ENCODE data around the gene TRPM2.

The TRPM2 gene

DNA sequence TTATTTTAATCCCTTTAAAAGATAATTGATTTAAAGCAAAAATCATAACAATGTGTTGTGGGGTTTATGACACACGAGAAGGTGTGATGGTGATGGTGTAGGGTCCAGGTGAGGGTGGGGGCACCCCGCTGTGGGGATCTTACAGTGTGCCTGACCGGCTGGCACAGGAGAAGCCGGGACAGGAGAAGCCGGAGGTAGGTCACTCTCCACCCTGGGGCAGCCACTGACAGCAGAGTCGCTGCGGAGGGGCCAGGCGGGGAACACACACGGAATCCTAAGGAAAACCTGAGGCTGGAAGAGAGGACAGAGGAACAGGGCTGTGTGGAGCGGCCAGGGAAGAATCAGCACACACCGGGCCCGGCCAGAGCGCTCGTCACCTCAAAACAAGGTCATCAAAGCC is 97.6 kb downstream of the TRPM2 start:
- no peak for DNase-seq

DNA sequence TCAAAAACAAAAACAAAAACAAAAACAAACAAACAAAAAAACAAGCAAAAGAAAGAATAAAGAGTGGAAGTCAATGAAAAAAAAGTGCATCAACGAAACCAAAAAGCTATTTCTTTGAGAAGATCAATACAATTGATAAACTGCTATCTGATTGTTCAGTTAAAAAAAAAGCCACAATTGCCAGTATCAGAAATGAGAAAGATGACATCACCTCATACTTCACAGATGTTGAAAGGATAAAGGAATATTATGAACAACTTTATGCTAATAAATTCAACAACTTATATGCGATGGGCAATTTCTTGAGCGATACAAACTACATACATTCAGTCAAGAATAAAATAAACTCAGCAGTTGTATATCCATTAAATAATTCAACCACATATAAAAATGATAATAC is 99.7 kb downstream of the TRPM2 start:
- DNase-seq: no peak

DNA sequence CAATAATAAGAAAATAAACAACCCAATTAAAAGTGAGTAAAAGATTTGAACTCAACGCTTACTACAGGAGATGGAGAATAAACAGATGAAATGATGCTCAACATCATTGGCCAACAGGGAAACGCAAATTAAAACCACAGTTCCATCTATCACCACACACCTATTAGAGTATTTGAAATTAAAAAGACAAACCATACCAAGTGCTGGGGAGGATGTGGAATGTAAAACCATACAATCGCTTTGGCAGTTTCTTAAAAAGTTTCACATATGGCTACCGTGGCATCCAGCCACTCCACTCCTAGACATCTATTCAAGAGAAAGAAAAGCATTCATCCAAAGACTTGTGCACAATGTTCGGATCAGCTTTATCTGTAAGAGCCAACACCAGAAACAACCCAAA is 100.6 kb downstream of the TRPM2 start:
- no peak for DNase-seq

DNA sequence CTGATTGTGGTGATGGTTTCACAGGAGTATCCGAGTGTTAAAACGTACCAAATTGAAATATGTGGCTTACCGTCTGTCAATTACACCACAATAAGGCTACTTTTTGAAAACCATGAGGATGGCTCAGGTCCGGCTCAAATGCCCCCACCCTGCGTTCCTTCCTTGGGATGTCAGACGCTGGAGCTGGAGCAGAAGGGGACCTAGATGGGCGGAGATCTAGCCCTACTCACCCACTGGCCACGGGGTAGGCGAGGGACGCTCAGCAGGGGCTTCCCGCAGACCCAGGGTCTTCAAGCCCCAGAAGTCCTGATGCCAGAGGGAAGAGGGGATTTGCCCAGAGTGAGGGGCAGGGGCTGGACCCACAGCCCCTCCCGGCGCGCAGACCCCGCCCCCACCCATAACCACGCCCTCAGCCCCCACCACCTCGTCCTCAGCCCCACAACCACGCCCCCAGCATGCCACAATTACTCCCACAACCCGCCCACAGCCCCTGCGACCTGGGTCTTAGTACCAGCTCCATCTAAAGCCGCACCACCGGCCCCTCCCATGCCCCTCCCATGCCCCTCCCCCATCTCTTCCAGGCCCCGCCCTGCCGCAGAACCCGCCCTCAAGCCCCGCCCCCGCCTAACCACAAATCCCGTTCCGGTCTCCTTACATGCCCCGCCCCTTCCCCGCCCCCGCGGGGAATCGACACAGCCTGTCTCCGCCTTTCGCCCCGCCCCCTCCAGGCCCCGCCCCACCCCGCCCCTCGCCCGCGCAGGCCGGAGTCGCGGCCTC is 101.5 kb downstream of the TRPM2 start, which contains the start of gene LRRC3:
Gene LRRC3 (plus strand): TSS at position 764 of the 777 bp plus-strand sequence. CDS start 1,135 bp downstream, outside the sequence.
- DNase-seq: peak; percentile 66

DNA sequence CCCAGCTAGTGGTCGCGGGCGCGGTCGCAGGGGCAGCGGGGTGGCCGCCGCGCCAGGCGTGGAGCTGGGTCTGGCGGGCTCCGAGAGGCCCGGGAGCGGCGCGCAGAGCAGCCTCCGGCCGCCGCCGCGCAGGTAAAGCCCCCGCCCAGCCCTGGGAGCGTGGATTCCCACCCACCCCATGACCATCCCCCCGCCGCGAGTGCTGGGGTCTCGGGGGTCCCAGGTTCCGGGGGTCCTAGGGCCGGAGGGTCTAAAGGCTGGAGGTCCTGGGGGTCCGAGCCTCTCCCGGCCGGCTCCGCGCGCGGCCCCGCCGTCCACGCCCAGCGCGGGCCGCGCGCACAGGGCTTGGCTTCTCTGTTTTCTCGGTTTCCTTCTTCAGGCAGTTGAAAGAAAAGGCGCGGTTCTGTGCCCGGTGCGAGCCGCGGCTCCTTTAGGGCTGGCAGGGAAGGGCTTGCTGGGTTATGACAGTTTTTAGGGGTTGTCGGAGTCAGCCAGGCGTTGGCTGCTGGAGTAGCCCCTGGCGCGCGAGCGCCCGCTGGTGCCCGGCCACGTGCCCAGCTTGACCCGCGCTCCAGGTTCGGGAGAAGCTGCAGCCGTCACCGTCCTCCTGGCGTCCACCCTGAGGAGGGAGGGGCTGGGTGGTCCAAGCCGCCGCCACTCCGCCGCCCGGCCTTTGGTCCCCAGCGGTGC is 102.2 kb downstream of the TRPM2 start:
- DNase-seq: peak; percentile 15

DNA sequence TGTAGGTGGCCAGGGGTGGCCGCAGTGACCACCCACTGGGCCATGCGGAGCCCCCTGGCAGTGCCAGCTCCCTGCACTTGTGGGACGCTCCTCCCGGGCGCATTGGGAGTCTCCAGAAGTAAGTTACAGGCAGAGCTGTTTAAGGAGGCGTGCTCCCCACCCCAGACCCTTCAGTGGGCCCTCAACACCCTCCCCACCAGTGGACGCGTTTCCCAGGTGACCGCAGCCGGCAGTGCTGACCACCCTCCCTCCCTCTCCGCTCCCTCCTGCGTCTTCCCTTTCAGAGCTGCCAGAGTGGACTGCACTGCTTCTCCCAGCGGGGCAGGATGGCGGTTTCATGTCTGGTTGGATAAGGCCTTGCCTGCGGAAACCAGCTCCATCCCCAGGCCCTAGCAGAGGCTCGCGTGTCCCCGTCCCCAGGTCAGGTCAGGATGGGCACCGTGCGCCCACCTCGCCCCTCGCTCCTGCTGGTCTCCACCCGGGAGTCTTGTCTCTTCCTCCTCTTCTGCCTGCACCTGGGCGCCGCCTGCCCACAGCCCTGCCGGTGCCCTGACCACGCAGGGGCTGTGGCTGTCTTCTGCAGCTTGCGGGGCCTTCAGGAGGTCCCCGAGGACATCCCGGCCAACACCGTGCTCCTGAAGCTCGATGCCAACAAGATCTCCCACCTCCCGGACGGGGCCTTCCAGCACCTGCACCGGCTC is 102.9 kb downstream of the TRPM2 start:
- DNase-seq: no peak

DNA sequence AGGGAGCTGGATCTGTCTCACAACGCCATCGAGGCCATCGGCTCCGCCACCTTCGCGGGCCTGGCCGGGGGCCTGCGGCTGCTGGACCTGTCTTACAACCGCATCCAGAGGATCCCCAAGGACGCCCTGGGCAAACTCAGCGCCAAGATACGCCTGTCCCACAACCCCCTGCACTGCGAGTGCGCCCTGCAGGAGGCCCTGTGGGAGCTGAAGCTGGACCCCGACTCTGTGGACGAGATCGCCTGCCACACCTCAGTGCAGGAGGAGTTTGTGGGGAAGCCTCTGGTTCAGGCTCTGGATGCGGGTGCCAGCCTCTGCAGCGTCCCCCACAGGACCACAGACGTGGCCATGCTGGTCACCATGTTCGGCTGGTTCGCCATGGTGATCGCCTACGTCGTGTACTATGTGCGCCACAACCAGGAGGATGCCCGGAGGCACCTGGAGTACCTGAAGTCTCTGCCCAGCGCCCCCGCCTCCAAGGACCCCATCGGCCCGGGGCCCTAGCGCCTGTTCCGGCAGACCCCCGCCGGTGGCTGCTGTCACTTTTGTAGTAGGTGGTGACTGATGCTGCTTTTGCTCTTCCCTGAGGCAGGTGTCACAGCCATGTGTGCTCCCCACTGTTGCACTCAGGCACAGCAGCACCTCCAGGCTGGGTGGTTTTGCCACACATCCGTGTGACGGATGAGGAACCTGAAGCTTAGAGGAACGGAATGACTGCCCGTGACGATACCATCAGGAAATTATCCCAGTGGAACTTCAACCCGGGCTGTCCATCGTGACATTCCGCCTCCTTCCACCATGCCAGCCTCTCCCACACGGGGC is 103.7 kb downstream of the TRPM2 start:
- no peak for DNase-seq

DNA sequence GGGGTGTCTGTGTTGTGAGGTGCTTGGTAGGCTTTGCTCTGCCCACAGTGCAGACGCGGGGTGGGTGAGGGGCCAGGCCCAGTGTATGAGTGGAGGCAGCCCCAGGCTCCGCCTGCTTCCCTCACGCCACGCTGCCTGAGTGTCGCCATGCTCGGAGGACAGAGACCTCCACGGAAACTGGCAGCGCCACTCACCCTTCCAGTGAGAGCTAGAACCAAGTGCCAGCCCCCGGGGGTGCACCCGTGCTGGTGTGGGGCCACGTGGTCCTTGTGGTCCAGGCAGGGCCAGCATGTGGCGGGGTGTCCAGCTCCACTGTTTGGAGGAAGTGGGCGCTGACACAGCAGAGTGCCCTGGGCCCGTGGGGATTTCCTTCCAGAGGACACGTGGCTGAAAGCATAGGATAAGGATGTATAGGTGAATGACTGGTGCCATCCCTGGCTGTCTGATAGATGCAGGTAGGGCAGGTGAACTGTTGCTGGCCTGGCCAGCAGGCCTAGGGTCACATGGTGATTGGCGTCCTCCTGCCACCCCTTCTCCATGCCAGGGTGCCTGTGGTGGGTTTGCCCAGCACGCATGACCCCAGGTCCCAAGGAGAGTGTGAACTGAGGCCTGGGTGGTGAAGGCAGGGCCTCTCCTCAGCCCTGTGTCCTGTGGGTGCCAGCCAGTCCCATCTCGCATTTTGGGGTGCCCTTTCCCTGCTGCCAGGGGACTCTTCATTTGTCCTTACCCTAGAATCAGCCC is 105.7 kb downstream of the TRPM2 start:
- no peak for DNase-seq

DNA sequence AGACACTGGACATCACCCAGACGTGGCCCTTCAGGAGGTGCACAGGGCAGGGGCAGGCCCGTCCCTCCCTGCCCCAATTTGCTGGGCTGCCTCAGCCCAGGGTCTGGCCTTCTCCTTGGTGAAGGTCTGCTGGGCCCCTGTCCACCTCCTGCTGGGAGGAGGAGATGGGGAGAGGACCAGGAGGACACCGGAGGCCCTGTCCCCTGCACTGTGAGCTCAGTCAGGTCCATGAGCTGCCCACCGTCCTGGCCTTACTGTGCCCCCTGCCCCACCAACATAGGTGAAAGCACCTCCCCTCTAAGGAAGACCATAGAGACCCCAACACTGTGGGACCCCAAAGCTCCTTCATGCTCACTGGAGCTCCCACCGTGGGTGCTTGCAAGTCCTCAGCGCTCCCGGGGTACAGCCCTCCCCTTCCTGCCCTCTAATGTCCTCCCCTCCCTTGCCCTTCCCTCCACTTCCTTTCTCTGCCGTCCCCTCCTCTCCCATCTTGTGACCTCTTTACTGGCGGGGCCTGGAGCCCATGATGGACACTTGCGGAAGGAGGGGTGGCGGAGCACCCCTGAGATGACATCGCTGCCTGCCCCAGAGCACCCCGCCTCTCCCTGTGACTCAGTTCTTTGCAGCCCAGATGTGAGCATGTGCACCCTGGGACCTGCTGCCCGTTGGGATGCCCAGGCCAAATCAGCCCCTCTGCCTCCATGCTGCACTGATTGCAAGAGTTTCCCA is 106.5 kb downstream of the TRPM2 start:
- DNase-seq: no peak

DNA sequence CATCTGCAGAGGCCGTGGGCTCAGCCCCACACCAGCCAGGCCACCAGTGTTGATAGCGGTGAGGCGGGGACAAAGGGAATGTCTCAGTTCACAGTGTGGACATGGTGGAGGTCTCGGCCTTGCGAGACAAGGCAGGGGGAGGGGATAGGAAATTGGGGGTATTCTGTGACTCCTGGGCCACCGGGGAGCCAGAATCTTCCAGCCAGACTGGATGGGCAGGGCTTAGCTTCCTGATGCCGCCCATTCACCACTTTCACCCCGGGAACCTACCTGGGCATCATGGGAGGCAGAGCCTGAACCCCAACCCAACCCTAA is 107.0 kb downstream of the TRPM2 start:
- DNase-seq: no peak

DNA sequence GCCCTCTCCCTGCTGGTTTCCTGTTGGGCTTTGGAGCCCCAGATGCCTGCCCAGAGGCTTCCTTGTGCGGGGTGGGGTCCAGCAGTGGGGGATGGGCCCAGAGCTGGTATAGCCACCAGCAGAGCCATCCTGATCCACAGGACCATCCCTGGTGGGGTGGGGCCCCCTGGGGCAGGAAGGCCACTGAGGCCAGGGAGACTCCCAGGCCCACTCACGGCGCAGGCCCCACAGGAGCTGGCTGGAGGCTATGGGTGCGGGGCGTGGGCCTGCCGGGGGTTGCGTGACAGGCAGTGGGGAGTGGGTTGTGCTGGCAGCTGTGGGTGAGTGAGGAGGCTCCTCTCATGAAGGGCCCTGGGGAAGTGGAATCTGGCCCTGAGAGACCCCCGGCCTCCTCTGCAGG is 107.6 kb downstream of the TRPM2 start:
- DNase-seq: no peak

DNA sequence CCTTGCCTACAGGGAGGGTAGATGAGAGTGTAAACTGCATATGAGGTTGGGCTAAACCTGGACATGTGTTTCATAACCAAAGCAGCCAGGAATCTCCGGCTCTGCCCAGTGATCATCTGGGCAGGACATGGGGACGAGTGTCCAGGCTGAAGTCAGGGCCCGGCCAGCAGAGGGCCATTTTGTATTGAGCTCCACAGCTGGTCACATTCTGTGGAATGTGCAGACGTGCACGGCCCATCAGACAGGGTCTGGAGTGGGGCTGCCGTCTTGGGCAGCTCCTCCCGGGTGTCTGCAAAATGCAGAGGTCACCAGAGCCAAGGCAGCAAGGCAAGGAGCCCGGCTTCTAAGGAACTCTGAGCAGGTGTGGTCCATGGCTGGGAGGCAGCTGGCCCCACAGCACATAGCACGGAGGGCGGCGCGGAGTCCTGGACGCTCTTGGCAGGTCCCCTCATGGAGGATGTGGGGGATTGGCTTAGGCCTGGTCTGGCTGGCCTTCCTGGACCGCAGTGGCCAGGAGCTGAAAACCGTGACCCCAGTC is 108.1 kb downstream of the TRPM2 start:
- no peak for DNase-seq

DNA sequence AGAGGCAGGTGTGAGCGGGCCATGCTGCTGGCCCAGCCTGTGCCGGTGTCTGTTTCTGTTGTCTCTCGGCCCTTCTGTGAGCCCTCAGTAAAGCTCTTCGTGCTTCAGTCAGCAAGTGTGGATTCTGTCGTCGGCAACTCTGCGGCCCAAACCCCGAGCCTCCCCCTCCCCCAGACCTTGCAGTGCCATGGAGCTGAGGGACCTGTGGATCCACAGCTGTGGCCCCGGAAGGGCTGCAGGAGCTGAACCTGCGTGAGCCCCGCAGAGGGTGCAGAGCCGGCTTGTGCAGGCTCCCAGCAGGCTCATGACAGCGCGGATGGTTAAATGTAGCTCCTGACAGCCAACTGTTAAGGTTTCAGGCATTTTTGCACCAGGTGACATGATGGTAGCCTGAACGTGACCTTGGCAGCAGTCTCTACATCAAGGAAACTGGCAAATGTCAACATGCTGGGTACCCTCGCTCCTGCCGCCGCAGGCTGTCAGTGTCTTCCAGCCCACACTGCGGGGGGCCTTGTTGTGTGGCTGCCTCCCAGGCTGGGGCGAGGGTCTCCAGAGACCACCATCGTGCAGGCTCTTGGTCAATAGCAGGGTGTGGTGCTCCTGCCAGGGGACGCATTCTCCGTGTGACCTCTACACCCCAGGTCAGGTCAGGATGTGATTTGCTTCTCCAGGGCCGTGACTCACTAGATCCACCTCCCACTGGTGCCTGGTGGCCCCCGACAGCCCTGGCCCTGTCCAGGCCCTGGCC is 108.8 kb downstream of the TRPM2 start:
- DNase-seq: no peak

DNA sequence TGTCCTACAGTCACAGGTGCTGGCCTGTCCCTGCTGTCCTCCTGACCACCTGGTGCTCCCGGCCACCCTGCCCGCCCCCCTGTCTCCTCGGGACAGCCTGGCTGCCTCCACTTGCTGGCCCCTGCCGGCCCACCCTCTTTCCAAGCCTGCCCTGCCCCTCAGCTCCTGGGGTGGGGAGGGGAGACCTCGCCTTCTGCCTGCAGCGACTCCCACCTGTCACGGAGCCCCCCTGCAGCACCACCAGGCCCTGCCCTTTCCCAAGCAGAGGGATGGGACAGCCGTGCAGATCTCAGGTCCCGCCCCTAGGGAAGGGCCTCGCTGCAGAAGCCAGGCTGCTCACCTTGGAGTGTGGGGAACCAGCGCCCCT is 109.4 kb downstream of the TRPM2 start:
- no peak for DNase-seq

DNA sequence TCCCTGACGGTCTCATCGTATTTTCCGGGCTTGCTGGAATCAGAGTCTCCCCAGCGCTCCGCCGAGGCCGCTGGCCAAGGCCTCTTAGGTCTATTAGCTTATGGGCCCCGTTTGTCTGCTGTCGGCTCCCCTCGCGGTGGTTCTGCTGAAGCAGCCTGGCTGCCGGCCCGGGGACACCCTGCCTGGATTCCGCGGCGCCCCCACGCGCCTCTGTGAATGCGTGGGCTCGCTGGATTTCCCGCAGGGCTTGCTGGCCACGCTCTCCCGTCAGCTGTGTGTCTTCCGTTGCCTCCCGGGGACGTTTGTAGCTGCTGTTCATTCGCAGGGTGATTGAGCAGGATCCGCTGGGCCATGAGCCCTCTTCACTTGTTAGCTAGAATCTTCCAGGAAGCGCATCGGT is 110.3 kb downstream of the TRPM2 start:
- DNase-seq: no peak

DNA sequence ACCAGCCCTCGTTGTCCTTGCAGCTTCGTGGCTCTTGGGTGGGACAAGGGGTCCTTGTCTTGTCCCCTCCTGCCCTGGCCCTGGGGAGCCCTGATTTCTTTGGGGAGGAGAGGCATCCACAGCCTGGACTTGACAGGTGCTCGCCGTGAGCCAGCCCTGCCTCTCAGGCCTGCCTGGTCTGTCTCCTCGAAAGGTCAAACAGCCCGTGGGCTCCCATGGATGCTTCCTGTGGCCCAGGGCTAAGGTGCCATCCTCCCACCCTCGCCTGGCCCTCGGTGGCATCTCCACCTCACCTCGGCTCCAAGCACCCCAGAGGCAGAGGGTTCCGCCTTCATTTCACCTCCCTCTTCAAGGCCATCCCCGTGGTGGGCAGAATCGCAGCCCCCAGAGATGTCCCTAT is 110.9 kb downstream of the TRPM2 start:
- DNase-seq: no peak

DNA sequence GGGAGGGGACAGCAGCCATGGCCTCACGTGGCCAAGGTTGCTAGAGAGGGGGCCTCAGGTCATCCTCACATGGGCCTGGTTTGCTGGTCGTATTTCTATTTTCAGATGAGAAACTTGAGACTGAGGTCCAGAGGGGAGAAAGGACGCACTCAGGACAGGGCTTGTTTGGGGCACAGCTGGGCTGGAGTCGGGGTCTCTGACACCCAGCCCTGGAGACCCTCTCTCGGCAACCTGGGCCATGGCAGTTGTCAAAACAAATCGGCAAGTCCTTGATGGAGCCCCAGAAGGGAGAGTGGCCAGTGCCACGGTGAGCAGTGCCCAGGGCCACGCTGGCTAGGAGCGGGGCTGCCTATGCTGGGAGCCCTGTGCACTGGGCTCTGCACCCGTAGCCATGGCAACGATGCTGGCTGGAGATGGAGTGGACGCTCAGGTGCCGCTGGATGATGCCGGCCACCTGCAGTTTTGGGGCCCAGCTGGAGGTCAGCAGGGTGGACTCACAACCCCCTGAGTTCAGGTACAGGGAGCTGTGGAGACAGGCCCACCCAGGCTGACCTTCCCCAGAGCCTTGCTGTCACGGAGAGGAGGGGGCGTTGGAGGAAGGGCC is 113.0 kb downstream of the TRPM2 start:
- DNase-seq: no peak

DNA sequence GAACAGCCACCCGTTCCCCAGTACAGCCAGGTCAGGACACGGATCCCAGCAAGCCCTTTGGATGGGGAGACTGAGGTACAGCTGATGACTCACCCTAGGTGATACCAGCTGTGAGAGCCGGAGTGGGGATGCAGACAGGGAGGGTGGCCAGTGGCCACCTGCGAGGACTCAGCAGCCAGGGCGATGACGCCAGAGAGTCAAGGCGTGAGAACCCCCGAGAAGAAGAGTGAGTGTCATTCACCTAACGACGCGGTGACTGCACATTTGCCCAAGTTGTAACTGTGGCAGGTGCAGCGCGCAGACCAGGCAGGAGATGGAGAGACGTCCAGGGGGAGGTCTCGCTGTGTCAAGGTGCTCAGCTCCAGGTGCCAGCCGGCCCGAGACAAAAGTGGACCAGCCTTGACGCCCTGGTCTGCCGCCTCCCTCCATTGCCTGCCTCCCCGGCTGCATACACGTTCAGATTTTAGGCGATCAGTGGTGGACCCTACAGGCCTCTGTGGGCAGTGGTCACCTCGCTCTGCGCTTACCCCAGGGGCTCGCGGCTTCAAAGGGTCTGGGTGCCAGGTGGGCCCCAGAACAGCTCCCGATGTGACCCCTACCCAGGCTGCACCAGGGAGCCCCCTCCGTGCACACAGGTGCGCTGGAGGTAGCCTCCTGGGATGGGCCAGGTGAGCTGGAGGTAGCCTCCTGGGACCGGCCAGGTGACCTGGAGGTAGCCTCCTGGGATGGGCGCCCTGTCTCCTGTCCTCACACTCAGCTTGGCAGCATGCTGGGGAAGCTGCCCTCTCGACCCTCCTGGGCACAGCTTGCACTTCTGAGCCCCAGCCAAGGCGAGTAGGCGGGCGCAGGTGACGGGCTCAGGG is 113.8 kb downstream of the TRPM2 start:
- no peak for DNase-seq

DNA sequence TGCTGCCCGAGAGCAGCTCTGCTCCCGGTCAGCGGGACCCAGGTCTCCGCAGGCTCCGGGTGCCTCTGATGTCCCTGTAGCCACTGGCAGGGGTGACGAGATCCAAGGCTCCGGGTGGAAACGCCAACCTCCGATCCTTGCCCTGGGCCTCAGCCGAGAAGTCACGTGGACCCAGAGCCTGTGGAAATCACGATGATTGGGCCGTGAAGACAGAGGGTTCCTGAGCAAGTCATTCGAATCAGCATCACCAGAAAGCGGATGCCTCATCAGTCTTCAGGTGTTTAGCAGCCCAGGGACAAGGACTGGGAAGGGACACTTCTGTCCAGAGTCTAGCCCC is 114.4 kb downstream of the TRPM2 start:
- DNase-seq: no peak

Measured in NCI-H2171 treated with DMSO at 0.1 percent for 48 hours (cell line).